Peyer's patch (tissue), 4 donors: ENCODE results near the gene MYT1. TPM values are rescaled to one million over a fixed set of nuclear protein-coding genes. Genes with fewer than 3 reads are reported as not detected.

Source experiments
- DNase-seq, 3 donors: peaks; one replicate each; pipeline ENCODE4 v3.0.0-alpha.2; 2017 to 2019
- H3K27ac ChIP-seq, 4 donors: fragments of 200-600 bp; sonication (generic); one replicate each; pipeline ENCODE4 v1.5.1; 2016 to 2019
- H3K27me3 ChIP-seq, 2 donors: fragments of 200-600 bp; sonication (generic); one replicate each; pipeline ENCODE4 v1.5.1; 2019
- H3K36me3 ChIP-seq, 3 donors: fragments of 200-600 bp; sonication (generic); one replicate each; pipeline ENCODE4 v1.5.1; 2016 to 2019
- H3K4me1 ChIP-seq, 4 donors: fragments of 200-600 bp; sonication (generic); one replicate each; pipeline ENCODE4 v1.5.1; 2016 to 2019
- H3K4me3 ChIP-seq, 4 donors: fragments of 200-600 bp; sonication (generic); 1 replicate in 3 of 4; 2 replicates in 1 of 4; pipeline ENCODE4 v1.5.1; 2016 to 2019; ENCODE audit warnings: mild to moderate bottlenecking in 1 of 4
- H3K9me3 ChIP-seq, 4 donors: fragments of 200-600 bp; sonication (generic); one replicate each; pipeline ENCODE4 v1.5.1; 2016 to 2019; ENCODE audit warnings: mild to moderate bottlenecking in 1 of 4
- POLR2A ChIP-seq, 2 donors: fragments of 450-650 bp; IDR thresholded peaks; one replicate each; pipeline ENCODE4 v1.5.1; 2017; ENCODE audit warnings: antibody characterized with exemption in 2 of 2, mild to moderate bottlenecking in 2 of 2, moderate library complexity in 2 of 2
- total RNA-seq, 4 donors: library from RNA; depleted of rRNA; stranded (reverse); fragments of >200 nt; gene quantifications; one replicate each; pipeline ENCODE4 v1.1.0, GENCODE V29; 2016
- TF ChIP-seq, protein P1 (sequence below), 6 experiments: fragments of 450-650 bp in 4 of 6; fragments of 200-600 bp in 2 of 6; sonication (generic) in 1 of 6; IDR thresholded peaks; one replicate each; pipeline ENCODE4 v1.5.1; 2017 to 2019; ENCODE audit warnings: antibody characterized with exemption in 6 of 6, mild to moderate bottlenecking in 3 of 6, moderate library complexity in 1 of 6

The MYT1 gene
- total RNA-seq, 4 donors from 2014 or later: 0.18 to 0.83 TPM; not detected in 2

DNA sequence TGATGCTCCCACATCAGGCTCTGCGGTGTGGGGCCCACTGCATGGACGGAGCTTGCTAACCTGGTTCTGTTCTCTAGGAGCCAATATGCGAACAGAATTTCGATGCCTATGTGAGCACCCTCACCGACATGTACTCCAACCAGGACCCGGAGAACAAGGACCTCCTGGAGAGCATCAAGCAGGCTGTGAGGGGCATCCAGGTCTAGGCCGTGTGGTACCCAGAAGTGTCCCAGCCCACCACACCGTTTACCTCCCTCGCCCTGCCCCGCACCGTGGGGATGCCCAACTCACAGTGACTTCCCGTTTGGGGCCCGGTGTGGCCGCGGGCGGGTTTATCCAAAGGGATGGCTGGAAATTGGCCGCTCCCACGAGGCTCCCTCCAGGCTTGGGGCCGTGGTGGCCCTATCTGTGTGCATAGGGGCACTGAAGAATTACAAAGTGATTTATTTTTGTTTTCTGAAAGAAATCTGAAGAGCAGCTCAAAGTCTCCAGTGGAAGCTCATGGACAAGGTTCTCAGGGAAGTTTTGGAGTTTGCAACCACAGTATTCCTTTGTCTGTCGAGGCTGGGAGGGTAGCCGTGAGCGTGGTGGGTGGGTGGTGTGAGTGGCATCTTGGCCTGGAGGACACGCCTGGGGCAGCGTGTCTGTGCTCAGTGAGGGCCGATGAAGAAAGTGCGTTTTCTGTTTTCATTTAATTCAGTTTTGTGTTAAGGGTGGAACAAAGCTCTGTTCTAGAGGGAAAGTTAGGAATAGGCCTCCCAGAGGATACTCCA, 76.2 kb downstream of the MYT1 start:
- H3K36me3 ChIP-seq: no peaks in the 10 kb centered on the region
- H3K27ac ChIP-seq: no peak overlapping the region
- H3K9me3 ChIP-seq: no peaks in the 10 kb centered on the region
- H3K27me3 ChIP-seq: no peaks in the 10 kb centered on the region
- DNase-seq: peak in 1 of 3 donors; percentile 33
- H3K4me1 ChIP-seq: no peaks in the 10 kb centered on the region
- no peak for TF ChIP-seq POLR2A (IDR thresholded peaks at IDR 0.05)
- TF ChIP-seq, protein P1, sequence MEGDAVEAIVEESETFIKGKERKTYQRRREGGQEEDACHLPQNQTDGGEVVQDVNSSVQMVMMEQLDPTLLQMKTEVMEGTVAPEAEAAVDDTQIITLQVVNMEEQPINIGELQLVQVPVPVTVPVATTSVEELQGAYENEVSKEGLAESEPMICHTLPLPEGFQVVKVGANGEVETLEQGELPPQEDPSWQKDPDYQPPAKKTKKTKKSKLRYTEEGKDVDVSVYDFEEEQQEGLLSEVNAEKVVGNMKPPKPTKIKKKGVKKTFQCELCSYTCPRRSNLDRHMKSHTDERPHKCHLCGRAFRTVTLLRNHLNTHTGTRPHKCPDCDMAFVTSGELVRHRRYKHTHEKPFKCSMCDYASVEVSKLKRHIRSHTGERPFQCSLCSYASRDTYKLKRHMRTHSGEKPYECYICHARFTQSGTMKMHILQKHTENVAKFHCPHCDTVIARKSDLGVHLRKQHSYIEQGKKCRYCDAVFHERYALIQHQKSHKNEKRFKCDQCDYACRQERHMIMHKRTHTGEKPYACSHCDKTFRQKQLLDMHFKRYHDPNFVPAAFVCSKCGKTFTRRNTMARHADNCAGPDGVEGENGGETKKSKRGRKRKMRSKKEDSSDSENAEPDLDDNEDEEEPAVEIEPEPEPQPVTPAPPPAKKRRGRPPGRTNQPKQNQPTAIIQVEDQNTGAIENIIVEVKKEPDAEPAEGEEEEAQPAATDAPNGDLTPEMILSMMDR (IDR thresholded peaks at IDR 0.05): no peak
- H3K4me3 ChIP-seq: no peak overlapping the region

DNA sequence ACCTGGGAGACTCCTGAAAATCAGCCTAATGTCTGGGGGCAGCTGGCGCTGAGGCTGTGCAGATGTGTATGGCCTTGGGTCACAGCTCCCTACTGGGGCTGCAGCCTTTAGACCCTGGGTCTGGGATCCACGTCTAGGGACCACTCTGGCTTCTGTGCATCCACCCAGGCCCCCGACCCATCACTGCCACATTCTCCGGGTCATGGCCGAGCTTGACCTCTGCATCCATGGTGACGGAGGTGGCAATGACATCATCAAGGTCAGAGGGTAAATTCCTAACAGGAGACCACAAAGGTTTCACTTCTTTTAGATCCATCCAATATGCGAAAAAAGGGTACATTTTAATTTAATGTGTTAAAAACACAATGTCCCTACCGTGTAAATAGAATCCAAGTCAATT, 76.8 kb downstream of the MYT1 start:
- Histone ChIP-seq H3K4me1 (no peaks in the 10 kb centered on the region), H3K9me3 (no peaks in the 10 kb centered on the region), H3K4me3 (no peak overlapping the region), H3K27me3 (no peaks in the 10 kb centered on the region), H3K36me3 (no peaks in the 10 kb centered on the region), H3K27ac (no peak overlapping the region)
- TF ChIP-seq, protein P1 (IDR thresholded peaks at IDR 0.05): no peak
- no peak for TF ChIP-seq POLR2A (IDR thresholded peaks at IDR 0.05)
- DNase-seq: peak in 1 of 3 donors; percentile 38

DNA sequence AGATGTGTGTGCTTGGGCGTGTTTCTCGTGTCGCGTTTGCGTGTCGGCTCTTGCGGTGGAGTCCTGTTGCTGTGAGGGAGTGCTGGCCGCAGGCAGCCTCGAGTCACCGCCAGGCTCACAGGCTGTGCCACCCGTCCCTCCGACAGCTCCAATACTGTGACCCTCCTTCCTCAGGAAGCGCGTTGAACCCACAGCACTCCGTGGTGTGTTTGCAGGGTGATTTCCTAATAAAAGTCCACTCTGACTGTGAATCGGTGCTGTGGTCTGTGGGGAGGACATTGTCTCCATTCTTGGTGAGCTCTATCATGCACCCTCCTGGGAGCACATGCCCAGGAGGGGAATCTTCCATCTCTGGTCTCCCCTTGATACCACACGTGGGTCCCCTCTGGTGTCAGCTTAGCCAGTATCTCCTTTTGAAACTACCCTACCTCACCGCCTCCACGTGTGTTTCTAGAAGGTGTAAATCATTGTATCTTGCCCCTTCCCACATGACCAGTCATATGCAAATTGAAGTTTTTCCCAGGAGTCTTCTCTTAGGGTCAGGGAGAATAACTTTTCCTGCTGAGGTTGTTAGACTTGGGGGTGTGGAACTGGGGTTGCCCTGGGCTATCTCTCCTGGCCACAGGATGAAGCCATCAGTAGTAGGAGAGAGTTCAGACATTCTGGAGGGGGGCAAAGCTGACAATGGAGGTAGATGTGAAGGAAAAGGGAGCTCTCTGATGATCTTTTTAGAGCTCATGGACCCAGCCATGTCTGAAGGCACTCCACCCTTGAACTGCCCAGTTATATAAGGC, 77.9 kb downstream of the MYT1 start:
- Histone ChIP-seq H3K36me3 (no peaks in the 10 kb centered on the region), H3K4me3 (no peak overlapping the region), H3K27me3 (no peaks in the 10 kb centered on the region), H3K27ac (no peak overlapping the region), H3K9me3 (no peaks in the 10 kb centered on the region), H3K4me1 (no peaks in the 10 kb centered on the region)
- DNase-seq: peak in 1 of 3 donors; percentile 15
- no peak for TF ChIP-seq POLR2A (IDR thresholded peaks at IDR 0.05)
- TF ChIP-seq, protein P1 (IDR thresholded peaks at IDR 0.05): no peak

DNA sequence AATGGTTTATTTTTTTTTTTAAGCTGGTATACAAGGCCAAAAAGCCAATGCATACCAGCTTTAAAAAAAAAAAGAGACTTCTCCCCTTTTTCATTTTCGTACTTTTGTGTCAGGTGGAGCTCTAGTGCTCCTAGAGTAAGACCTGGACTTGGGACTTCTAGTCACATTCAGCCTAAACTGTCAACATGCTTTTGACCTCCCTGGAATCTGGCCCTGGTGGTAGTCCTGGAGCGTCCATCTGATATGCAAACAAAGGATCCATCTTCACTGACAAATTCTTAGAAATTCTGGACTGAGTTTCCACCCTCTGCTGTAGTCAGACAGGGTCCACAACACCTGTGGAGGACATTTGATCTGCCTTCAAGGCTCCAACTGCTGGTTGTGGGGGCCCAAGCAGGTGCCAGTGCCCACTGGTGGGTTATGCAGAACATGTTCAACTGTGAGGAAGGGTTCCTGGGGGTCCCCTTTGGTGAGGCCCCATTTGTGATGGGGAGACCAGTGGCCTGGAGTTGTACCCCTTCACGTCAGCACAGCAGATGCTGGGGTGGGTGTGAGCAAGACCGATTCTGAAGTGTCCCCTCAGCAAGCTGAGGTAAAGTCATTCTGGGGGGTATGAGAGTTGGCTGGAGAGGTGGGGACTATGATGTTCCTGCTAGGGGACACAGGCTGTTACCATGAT, 78.7 kb downstream of the MYT1 start:
- DNase-seq: peak in 1 of 3 donors; percentile 18
- H3K9me3 ChIP-seq: no peaks in the 10 kb centered on the region
- no peak overlapping the region for H3K4me3 ChIP-seq
- H3K27me3 ChIP-seq: no peaks in the 10 kb centered on the region
- TF ChIP-seq, protein P1 (IDR thresholded peaks at IDR 0.05): no peak
- no peak for TF ChIP-seq POLR2A (IDR thresholded peaks at IDR 0.05)
- H3K27ac ChIP-seq: no peak overlapping the region
- H3K36me3 ChIP-seq: no peaks in the 10 kb centered on the region
- no peaks in the 10 kb centered on the region for H3K4me1 ChIP-seq

DNA sequence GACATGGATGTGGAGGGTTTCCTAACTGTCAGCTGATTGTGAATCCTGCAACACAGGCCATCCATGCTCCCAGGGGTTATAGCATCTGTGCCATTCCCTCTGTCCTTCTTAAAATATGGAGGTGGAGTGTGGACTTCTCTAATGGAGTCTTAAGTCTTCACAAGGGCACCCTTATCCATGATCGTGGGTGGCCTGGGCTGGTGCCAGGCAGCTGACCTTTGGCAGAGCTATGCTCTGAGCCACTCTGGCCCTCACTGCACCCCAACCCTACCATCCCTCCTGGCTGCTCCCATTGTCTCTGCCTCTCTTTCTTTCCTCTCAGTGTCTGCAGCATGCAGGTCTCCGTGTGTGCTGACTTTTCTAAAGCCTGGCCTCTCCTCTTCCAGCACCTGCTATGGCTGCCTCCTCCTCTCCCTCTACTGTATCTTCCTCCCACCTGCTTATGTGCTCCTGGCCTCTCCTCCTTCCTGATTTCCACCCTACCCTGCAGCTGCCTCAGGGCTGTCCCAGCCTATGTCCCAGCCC, 80.1 kb downstream of the MYT1 start:
- Histone ChIP-seq H3K27ac (no peak overlapping the region), H3K27me3 (no peaks in the 10 kb centered on the region), H3K4me3 (no peak overlapping the region), H3K4me1 (no peaks in the 10 kb centered on the region), H3K9me3 (no peaks in the 10 kb centered on the region), H3K36me3 (no peaks in the 10 kb centered on the region)
- TF ChIP-seq, protein P1 (IDR thresholded peaks at IDR 0.05): no peak
- DNase-seq: peak in 1 of 3 donors; percentile 40
